Liver (tissue), 9 donors: Measurements from ENCODE around the gene FOXD2. TPM values are rescaled to one million over a fixed set of nuclear protein-coding genes. Genes with fewer than 3 reads are reported as not detected.

Experiments
- DNase-seq: peaks from one replicate; pipeline ENCODE4 v3.0.0-alpha.2; 2017; ENCODE audit warnings: low spot score
- H3K27ac ChIP-seq, 2 donors: one replicate each; pipeline ENCODE4 v1.7.0; 2013; ENCODE audit warnings: inconsistent platforms in 2 of 2, low read length in 2 of 2, control low read depth in 1 of 2, low read depth in 1 of 2, mild to moderate bottlenecking in 1 of 2
- H3K27me3 ChIP-seq, 4 donors: one replicate each; pipeline versions ENCODE4 v1.6.1 to v1.7.0; 2013; ENCODE audit warnings: low read length in 3 of 4, inconsistent platforms in 1 of 4, mild to moderate bottlenecking in 1 of 4, moderate library complexity in 1 of 4; ENCODE audit not compliant: control insufficient read depth in 4 of 4, insufficient read depth in 4 of 4
- H3K36me3 ChIP-seq, 4 donors: one replicate each; pipeline versions ENCODE4 v1.6.1 to v1.7.0; 2013; ENCODE audit warnings: low read length in 3 of 4, mild to moderate bottlenecking in 3 of 4, low read depth in 1 of 4, moderate library complexity in 1 of 4; ENCODE audit not compliant: control insufficient read depth in 4 of 4, insufficient read depth in 3 of 4
- H3K4me1 ChIP-seq, 4 donors: one replicate each; pipeline versions ENCODE4 v1.6.1 to v1.7.0; 2013; ENCODE audit warnings: low read length in 3 of 4, mild to moderate bottlenecking in 3 of 4, moderate library complexity in 1 of 4; ENCODE audit not compliant: control insufficient read depth in 4 of 4, insufficient read depth in 4 of 4
- H3K4me3 ChIP-seq, 3 donors: one replicate each; pipeline versions ENCODE4 v1.6.1 to v1.7.0; 2013; ENCODE audit warnings: low read length in 3 of 3, control low read depth in 1 of 3, low read depth in 1 of 3, mild to moderate bottlenecking in 1 of 3
- H3K9ac ChIP-seq, 2 donors: one replicate each; pipeline ENCODE4 v1.7.0; 2013; ENCODE audit warnings: low read length in 2 of 2, mild to moderate bottlenecking in 2 of 2, moderate library complexity in 2 of 2, control low read depth in 1 of 2, low read depth in 1 of 2
- H3K9me3 ChIP-seq, 4 donors: one replicate each; pipeline versions ENCODE4 v1.6.1 to v1.7.0; 2013; ENCODE audit warnings: low read length in 3 of 4; ENCODE audit not compliant: control insufficient read depth in 4 of 4
- EGR1 ChIP-seq, 2 donors: IDR thresholded peaks; 2 replicates each; pipeline ENCODE4 v1.6.1; 2016 to 2018; ENCODE audit warnings: antibody characterized with exemption in 2 of 2, low read depth in 2 of 2
- FOXA1 ChIP-seq: IDR thresholded peaks from 2 replicates; pipeline ENCODE4 v1.6.1; 2016; ENCODE audit warnings: antibody characterized with exemption
- FOXA2 ChIP-seq: IDR thresholded peaks from 2 replicates; pipeline ENCODE4 v1.6.1; 2016; ENCODE audit warnings: antibody characterized with exemption
- GABPA ChIP-seq, 2 donors: IDR thresholded peaks in 1 of 2; conservative IDR thresholded peaks in 1 of 2; 2 replicates each; pipeline ENCODE4 v1.6.1; 2016; ENCODE audit warnings: antibody characterized with exemption in 2 of 2, mild to moderate bottlenecking in 1 of 2, moderate library complexity in 1 of 2
- HNF4A ChIP-seq, 2 donors: conservative IDR thresholded peaks; 2 replicates each; pipeline ENCODE4 v1.6.1; 2016; ENCODE audit warnings: antibody characterized with exemption in 2 of 2, mild to moderate bottlenecking in 2 of 2
- HNF4G ChIP-seq: IDR thresholded peaks from 2 replicates; pipeline ENCODE4 v1.6.1; 2016; ENCODE audit warnings: antibody characterized with exemption
- JUND ChIP-seq, 2 donors: IDR thresholded peaks; 2 replicates each; pipeline ENCODE4 v1.6.1; 2016; ENCODE audit warnings: antibody characterized with exemption in 2 of 2
- NR2F2 ChIP-seq: IDR thresholded peaks from 2 replicates; pipeline ENCODE4 v1.6.1; 2016; ENCODE audit warnings: antibody characterized with exemption
- RAD21 ChIP-seq, 2 donors: IDR thresholded peaks; 2 replicates each; pipeline ENCODE4 v1.6.1; 2016; ENCODE audit warnings: antibody characterized with exemption in 2 of 2, mild to moderate bottlenecking in 2 of 2
- RXRA ChIP-seq, 2 donors: IDR thresholded peaks; 2 replicates each; pipeline ENCODE4 v1.6.1; 2017 to 2018; ENCODE audit warnings: antibody characterized with exemption in 2 of 2, mild to moderate bottlenecking in 1 of 2
- SP1 ChIP-seq: IDR thresholded peaks from 2 replicates; pipeline ENCODE4 v1.6.1; 2018; ENCODE audit warnings: antibody characterized with exemption, mild to moderate bottlenecking
- YY1 ChIP-seq: IDR thresholded peaks from 2 replicates; pipeline ENCODE4 v1.6.1; 2016; ENCODE audit warnings: antibody characterized with exemption, mild to moderate bottlenecking
- WGBS: extraction: QIAGEN DNeasy Blood & Tissue Kit; methylation state at CpG from one replicate; pipeline ENCODE4 v1.1.7; 2013; 5-methylcytosine and 5-hydroxymethylcytosine counted together
- polyA plus RNA-seq, 2 donors: library from polyadenylated mRNA; stranded (reverse) in 1 of 2; unstranded in 1 of 2; fragments of 200-250 nt in 1 of 2; fragments of >200 nt in 1 of 2; fragmentation: Nextera tagmentation in 1 of 2; extraction: Ambion mirVana in 1 of 2; gene quantifications; one replicate each; pipeline versions ENCODE4 v1.2.1 to v1.2.3, GENCODE V29; 2013 to 2015
- total RNA-seq, 2 donors: library from RNA; depleted of rRNA; stranded (reverse); fragments of >200 nt; gene quantifications; one replicate each; pipeline ENCODE4 v1.2.3, GENCODE V29; 2014
- TF ChIP-seq, protein P1 (sequence below): IDR thresholded peaks from 2 replicates; pipeline ENCODE4 v1.6.1; 2016; ENCODE audit warnings: antibody characterized with exemption
- TF ChIP-seq, protein P2 (sequence below): IDR thresholded peaks from 2 replicates; pipeline ENCODE4 v1.6.1; 2016; ENCODE audit warnings: antibody characterized with exemption, mild to moderate bottlenecking
- TF ChIP-seq, protein P3 (sequence below): fragments of 150-350 bp; IDR thresholded peaks from 2 replicates; pipeline ENCODE4 v1.5.1; 2017; ENCODE audit warnings: improper control_type of control experiment, low read depth, low read length; ENCODE audit not compliant: missing input control
- TF ChIP-seq, protein P4 (sequence below): IDR thresholded peaks from 2 replicates; pipeline ENCODE4 v1.6.1; 2016; ENCODE audit warnings: antibody characterized with exemption
- TF ChIP-seq, protein P5 (sequence below): IDR thresholded peaks from 2 replicates; pipeline ENCODE4 v1.6.1; 2016; ENCODE audit warnings: antibody characterized with exemption
- donor health status: healthy.
- donor health status: healthy.
- donor health status: healthy.
- donor health status: healthy.
- donor health status: healthy.

FOXD2 gene
- total and polyA plus RNA-seq, 4 donors = 0.05 to 0.17 (median 0.08) TPM; not detected in 1

DNA sequence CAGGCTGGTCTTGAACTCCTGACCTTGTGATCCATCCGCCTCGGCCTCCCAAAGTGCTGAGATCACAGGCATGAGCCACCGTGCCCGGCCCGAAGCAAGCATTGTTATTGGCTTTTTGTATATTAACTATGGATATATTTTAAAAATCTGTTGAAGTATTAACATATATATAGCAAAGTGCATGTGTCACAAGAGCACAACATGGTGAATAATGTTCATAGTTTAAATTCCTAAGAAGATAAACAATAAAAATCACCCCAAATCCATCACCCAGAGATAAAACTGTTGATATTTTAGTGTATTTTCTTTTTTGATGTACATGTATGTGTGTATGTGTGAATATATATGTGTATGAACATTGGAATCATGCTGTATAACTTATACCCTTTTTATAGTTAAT lies 30.9 kb upstream of the FOXD2 start:
- 94% methylated on average over 5 of the region's 5 CpGs for WGBS
- Histone ChIP-seq H3K4me3 (no peak overlapping the region), H3K9me3 (no peaks in the 10 kb centered on the region), H3K27me3 (no peaks in the 10 kb centered on the region), H3K27ac (no peak overlapping the region), H3K4me1 (no peaks in the 10 kb centered on the region), H3K9ac (no peak overlapping the region), H3K36me3 (no peaks in the 10 kb centered on the region)
- TF ChIP-seq, protein P1, sequence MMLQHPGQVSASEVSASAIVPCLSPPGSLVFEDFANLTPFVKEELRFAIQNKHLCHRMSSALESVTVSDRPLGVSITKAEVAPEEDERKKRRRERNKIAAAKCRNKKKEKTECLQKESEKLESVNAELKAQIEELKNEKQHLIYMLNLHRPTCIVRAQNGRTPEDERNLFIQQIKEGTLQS = no peak
- TF ChIP-seq HNF4G (no peak), GABPA (IDR thresholded peaks at IDR 0.05 in 1 of 2, conservative IDR thresholded peaks at IDR 0.05 in 1 of 2) (no peak), JUND (IDR thresholded peaks at IDR 0.05) (no peak)
- TF ChIP-seq, protein P2, sequence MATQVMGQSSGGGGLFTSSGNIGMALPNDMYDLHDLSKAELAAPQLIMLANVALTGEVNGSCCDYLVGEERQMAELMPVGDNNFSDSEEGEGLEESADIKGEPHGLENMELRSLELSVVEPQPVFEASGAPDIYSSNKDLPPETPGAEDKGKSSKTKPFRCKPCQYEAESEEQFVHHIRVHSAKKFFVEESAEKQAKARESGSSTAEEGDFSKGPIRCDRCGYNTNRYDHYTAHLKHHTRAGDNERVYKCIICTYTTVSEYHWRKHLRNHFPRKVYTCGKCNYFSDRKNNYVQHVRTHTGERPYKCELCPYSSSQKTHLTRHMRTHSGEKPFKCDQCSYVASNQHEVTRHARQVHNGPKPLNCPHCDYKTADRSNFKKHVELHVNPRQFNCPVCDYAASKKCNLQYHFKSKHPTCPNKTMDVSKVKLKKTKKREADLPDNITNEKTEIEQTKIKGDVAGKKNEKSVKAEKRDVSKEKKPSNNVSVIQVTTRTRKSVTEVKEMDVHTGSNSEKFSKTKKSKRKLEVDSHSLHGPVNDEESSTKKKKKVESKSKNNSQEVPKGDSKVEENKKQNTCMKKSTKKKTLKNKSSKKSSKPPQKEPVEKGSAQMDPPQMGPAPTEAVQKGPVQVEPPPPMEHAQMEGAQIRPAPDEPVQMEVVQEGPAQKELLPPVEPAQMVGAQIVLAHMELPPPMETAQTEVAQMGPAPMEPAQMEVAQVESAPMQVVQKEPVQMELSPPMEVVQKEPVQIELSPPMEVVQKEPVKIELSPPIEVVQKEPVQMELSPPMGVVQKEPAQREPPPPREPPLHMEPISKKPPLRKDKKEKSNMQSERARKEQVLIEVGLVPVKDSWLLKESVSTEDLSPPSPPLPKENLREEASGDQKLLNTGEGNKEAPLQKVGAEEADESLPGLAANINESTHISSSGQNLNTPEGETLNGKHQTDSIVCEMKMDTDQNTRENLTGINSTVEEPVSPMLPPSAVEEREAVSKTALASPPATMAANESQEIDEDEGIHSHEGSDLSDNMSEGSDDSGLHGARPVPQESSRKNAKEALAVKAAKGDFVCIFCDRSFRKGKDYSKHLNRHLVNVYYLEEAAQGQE = no peak
- TF ChIP-seq, protein P3, sequence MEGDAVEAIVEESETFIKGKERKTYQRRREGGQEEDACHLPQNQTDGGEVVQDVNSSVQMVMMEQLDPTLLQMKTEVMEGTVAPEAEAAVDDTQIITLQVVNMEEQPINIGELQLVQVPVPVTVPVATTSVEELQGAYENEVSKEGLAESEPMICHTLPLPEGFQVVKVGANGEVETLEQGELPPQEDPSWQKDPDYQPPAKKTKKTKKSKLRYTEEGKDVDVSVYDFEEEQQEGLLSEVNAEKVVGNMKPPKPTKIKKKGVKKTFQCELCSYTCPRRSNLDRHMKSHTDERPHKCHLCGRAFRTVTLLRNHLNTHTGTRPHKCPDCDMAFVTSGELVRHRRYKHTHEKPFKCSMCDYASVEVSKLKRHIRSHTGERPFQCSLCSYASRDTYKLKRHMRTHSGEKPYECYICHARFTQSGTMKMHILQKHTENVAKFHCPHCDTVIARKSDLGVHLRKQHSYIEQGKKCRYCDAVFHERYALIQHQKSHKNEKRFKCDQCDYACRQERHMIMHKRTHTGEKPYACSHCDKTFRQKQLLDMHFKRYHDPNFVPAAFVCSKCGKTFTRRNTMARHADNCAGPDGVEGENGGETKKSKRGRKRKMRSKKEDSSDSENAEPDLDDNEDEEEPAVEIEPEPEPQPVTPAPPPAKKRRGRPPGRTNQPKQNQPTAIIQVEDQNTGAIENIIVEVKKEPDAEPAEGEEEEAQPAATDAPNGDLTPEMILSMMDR = no peak
- TF ChIP-seq, protein P4, sequence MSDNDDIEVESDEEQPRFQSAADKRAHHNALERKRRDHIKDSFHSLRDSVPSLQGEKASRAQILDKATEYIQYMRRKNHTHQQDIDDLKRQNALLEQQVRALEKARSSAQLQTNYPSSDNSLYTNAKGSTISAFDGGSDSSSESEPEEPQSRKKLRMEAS = no peak
- DNase-seq = no peak

DNA sequence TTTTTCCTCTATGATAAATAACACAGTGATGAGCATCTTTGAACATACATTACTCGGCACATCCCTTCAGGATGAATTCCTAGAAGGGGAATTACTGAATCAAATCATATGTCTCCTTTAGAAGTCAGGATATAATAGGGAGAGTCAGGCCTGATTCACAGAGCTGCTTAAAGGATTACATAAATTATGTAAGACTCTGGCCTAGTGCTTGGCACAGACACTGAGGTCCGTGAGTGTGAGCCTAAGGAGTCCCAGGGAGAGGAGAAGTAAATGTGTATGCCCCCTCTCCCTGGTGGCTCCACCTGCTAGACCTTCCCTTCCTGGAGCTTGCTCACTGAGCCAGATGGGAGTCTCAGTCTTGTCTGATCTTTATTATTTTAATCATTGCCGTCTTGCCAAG lies 30.4 kb upstream of the FOXD2 start:
- Histone ChIP-seq H3K9ac (no peak overlapping the region), H3K4me1 (no peaks in the 10 kb centered on the region), H3K4me3 (no peak overlapping the region), H3K9me3 (no peaks in the 10 kb centered on the region), H3K27ac (no peak overlapping the region), H3K36me3 (no peaks in the 10 kb centered on the region), H3K27me3 (no peaks in the 10 kb centered on the region)
- 87% methylated on average over 3 of the region's 3 CpGs for WGBS
- DNase-seq = no peak
- TF ChIP-seq HNF4A (conservative IDR thresholded peaks at IDR 0.05) (no peak), GABPA (IDR thresholded peaks at IDR 0.05 in 1 of 2, conservative IDR thresholded peaks at IDR 0.05 in 1 of 2) (no peak), YY1 (no peak), EGR1 (IDR thresholded peaks at IDR 0.05; ENCODE audit: low read depth in 2 of 2) (no peak), HNF4G (no peak), FOXA2 (no peak), RAD21 (IDR thresholded peaks at IDR 0.05) (no peak), RXRA (IDR thresholded peaks at IDR 0.05) (no peak), NR2F2 (no peak), JUND (IDR thresholded peaks at IDR 0.05) (no peak), SP1 (no peak), FOXA1 (no peak)
- TF ChIP-seq, protein P5, sequence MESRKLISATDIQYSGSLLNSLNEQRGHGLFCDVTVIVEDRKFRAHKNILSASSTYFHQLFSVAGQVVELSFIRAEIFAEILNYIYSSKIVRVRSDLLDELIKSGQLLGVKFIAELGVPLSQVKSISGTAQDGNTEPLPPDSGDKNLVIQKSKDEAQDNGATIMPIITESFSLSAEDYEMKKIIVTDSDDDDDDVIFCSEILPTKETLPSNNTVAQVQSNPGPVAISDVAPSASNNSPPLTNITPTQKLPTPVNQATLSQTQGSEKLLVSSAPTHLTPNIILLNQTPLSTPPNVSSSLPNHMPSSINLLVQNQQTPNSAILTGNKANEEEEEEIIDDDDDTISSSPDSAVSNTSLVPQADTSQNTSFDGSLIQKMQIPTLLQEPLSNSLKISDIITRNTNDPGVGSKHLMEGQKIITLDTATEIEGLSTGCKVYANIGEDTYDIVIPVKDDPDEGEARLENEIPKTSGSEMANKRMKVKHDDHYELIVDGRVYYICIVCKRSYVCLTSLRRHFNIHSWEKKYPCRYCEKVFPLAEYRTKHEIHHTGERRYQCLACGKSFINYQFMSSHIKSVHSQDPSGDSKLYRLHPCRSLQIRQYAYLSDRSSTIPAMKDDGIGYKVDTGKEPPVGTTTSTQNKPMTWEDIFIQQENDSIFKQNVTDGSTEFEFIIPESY = no peak
- TF ChIP-seq, protein P4 = no peak
- TF ChIP-seq, protein P3 = no peak
- TF ChIP-seq, protein P1 = no peak
- TF ChIP-seq, protein P2 = no peak
